Colonic mucosa (tissue), 4 donors: ENCODE results near the gene IPO5. TPM values are rescaled to one million over a fixed set of nuclear protein-coding genes. Genes with fewer than 3 reads are reported as not detected.

ENCODE experiments used
- DNase-seq: peaks from one replicate; pipeline ENCODE4 v3.0.0-alpha.2; 2020
- H3K27ac ChIP-seq: fragments of 200-600 bp; one replicate; pipeline ENCODE4 v1.8.0; 2021
- H3K27me3 ChIP-seq: fragments of 200-600 bp; one replicate; pipeline ENCODE4 v1.8.0; 2021
- H3K36me3 ChIP-seq: fragments of 200-600 bp; one replicate; pipeline ENCODE4 v1.8.0; 2021
- H3K4me1 ChIP-seq: fragments of 200-600 bp; one replicate; pipeline ENCODE4 v1.8.0; 2021; ENCODE audit warnings: mild to moderate bottlenecking
- H3K4me3 ChIP-seq: fragments of 200-600 bp; one replicate; pipeline ENCODE4 v1.8.0; 2021
- H3K9ac ChIP-seq, 2 donors: one replicate each; pipeline ENCODE4 v1.7.0; 2013; ENCODE audit warnings: control low read depth in 2 of 2, low read depth in 2 of 2, low read length in 2 of 2
- H3K9me3 ChIP-seq: fragments of 200-600 bp; one replicate; pipeline ENCODE4 v1.8.0; 2021
- CTCF ChIP-seq: fragments of 200-600 bp; IDR thresholded peaks from one replicate; pipeline ENCODE4 v1.8.0; 2022; ENCODE audit warnings: antibody characterized with exemption, mild to moderate bottlenecking
- intact Hi-C: fragments of 100-400 bp; cut with DNase I; formaldehyde crosslinking; loops from one replicate; pipeline ENCODE4 v1.14.1; 2022
- total RNA-seq, 2 donors: library from RNA; stranded (reverse); fragmentation: NEBNext Ultra II Directional in 1 of 2; extraction: Animal tissue kit (Norgen Biotek cat#: 25700) in 1 of 2; gene quantifications; one replicate each; pipeline ENCODE4 v1.2.1, GENCODE V29; 2021
- donor health status: healthy.
- donor health status: DM: no; HTN: no; CAD: no.
- donor health status: DM: no; HTN: no; CAD: no.

The IPO5 gene
- total RNA-seq, 2 donors from 2014 or later = 67.5 to 95.4 TPM

GRCh38 chr13:98071316-98071715 is 117.8 kb downstream of the IPO5 start:
- no peak overlapping the region for H3K9ac ChIP-seq
- no peak for TF ChIP-seq CTCF
- H3K27me3 ChIP-seq = no peaks in the 10 kb centered on the region
- no peaks in the 10 kb centered on the region for H3K9me3 ChIP-seq
- intact Hi-C loops = no loop called here
- H3K27ac ChIP-seq = no peak overlapping the region
- no peaks in the 10 kb centered on the region for H3K36me3 ChIP-seq
- H3K4me1 ChIP-seq = no peaks in the 10 kb centered on the region
- DNase-seq = no peak
- no peak overlapping the region for H3K4me3 ChIP-seq

- intact Hi-C loops = no loop called here
- Histone ChIP-seq H3K27ac (no peak overlapping the region), H3K4me1 (no peaks in the 10 kb centered on the region), H3K4me3 (no peak overlapping the region), H3K27me3 (no peaks in the 10 kb centered on the region), H3K9ac (no peak overlapping the region), H3K9me3 (no peaks in the 10 kb centered on the region), H3K36me3 (no peaks in the 10 kb centered on the region)
- DNase-seq = no peak
- no peak for TF ChIP-seq CTCF
These were observed 119.0 kb downstream of the IPO5 start for GRCh38 chr13:98072476-98072875.

Other genes with a start within 250 kb of the IPO5 start
- gene FARP1, start 189.4 kb downstream of the IPO5 start, total RNA-seq = 10 to 100 TPM; 39.1 to 53.5 TPM
- not detected for gene RNF113B, start 223.6 kb downstream of the IPO5 start, total RNA-seq